ENCODE results near the gene XYLT1. TPM values are rescaled to one million over a fixed set of nuclear protein-coding genes. Genes with fewer than 3 reads are reported as not detected.

XYLT1 gene
- total RNA-seq, 1 experiment from 2014 or later: 1.7 TPM

DNA sequence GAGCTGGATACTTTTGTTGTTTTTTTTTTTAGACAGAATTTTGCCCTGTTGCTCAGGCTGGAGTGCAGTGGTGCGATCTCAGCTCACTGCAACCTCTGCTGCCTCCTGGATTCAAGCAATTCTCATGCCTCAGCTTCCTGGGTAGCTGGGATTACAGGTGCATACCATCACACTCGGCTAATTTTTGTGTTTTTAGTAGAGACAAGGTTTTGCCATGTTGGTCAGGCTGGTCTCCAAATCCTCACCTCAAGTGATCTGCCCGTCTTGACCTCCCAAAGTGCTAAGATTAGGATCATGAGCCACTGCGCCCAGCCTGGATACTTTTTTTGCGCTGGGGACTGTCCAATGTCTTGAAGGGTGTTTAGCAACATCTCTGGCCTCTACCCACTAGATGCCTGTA lies 32.6 kb upstream of the XYLT1 start:
- no peaks in the 10 kb centered on the region for H3K27me3 ChIP-seq (ENCODE audit: insufficient read depth, low read depth)
- H3F3A ChIP-seq (ENCODE audit: insufficient read depth, low read depth): no peaks in the 10 kb centered on the region
- no peaks in the 10 kb centered on the region for H3K9me2 ChIP-seq (ENCODE audit: insufficient read depth)
- intact Hi-C loops (cut with micrococcal nuclease; ENCODE audit: unreplicated experiment): no loop called here
- no peaks in the 10 kb centered on the region for H3K36me3 ChIP-seq (ENCODE audit: low read depth)
- H3K9me3 ChIP-seq (ENCODE audit: insufficient read depth, low read depth): no peaks in the 10 kb centered on the region
- H3K79me2 ChIP-seq (ENCODE audit: low read depth): no peaks in the 10 kb centered on the region
- no peaks in the 10 kb centered on the region for H4K20me1 ChIP-seq (ENCODE audit: insufficient read depth)
- ChIA-PET CTCF (no interaction called here), POLR2A (ENCODE audit: unreplicated experiment) (interaction anchor here (0.7 kb wide), 1 partner anchor 53 kb away, joined by 7 read pairs; no protein-coding TSS in a partner anchor)
- H2AFZ ChIP-seq: no peak overlapping the region
- no peaks in the 10 kb centered on the region for H3K4me1 ChIP-seq (replicated peaks; ENCODE audit: insufficient read depth)
- DNase-seq: no peak
- H3K27ac ChIP-seq: no peak overlapping the region
- TF ChIP-seq EZH2 (IDR thresholded peaks at IDR 0.05; ENCODE audit: low read depth): no peak
- no peak for TF ChIP-seq CTCF (conservative IDR thresholded peaks at IDR 0.05)
- H3K4me2 ChIP-seq: no peak overlapping the region
- BruUV-seq (replicated peaks): no TSS peak
- H3K4me3 ChIP-seq: no peak overlapping the region

DNA sequence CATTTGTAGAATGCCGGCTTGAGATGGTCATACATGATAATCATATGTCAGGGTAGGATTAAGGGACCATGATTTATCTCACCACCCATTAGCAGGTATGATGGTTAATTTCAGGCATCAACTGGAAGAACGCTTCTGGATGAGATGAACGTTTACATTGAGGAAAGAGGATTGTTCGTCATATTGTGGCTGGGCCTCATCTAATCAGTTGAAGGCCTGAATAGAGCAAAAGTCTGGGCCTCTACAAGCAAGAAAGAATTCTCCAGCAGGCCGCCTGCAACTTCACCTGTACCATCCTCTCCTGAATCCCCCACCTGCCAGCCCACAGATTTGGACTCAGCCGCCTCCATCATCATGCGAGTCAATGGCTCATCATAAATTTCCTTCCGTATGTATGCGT lies 30.6 kb upstream of the XYLT1 start:
- Histone ChIP-seq H3K4me3 (no peak overlapping the region), H2AFZ (no peak overlapping the region), H3K9me3 (ENCODE audit: insufficient read depth, low read depth) (no peaks in the 10 kb centered on the region), H3K27ac (no peak overlapping the region), H3K9me2 (ENCODE audit: insufficient read depth) (no peaks in the 10 kb centered on the region), H3K4me1 (replicated peaks; ENCODE audit: insufficient read depth) (no peaks in the 10 kb centered on the region), H4K20me1 (ENCODE audit: insufficient read depth) (no peaks in the 10 kb centered on the region), H3K36me3 (ENCODE audit: low read depth) (no peaks in the 10 kb centered on the region), H3K27me3 (ENCODE audit: insufficient read depth, low read depth) (no peaks in the 10 kb centered on the region), H3K79me2 (ENCODE audit: low read depth) (no peaks in the 10 kb centered on the region), H3F3A (ENCODE audit: insufficient read depth, low read depth) (no peaks in the 10 kb centered on the region), H3K4me2 (no peak overlapping the region)
- TF ChIP-seq EZH2 (IDR thresholded peaks at IDR 0.05; ENCODE audit: low read depth) (no peak), CTCF (conservative IDR thresholded peaks at IDR 0.05) (no peak)
- ChIA-PET POLR2A (ENCODE audit: unreplicated experiment) (no interaction called here), CTCF (no interaction called here)
- no TSS peak for BruUV-seq (replicated peaks)
- intact Hi-C loops (cut with micrococcal nuclease; ENCODE audit: unreplicated experiment): no loop called here
- no peak for DNase-seq

- POLR2A ChIA-PET (ENCODE audit: unreplicated experiment): no interaction called here
- no peak overlapping the region for H2AFZ ChIP-seq
Measured at GRCh38 chr16:17499223-17499902, 28.6 kb upstream of the XYLT1 start.

GRCh38 chr16:17497648-17498047 lies 26.9 kb upstream of the XYLT1 start:
- Histone ChIP-seq H3F3A (ENCODE audit: insufficient read depth, low read depth) (no peaks in the 10 kb centered on the region), H3K9me3 (ENCODE audit: insufficient read depth, low read depth) (no peaks in the 10 kb centered on the region), H3K4me2 (no peak overlapping the region), H3K27ac (no peak overlapping the region), H2AFZ (no peak overlapping the region), H3K9me2 (ENCODE audit: insufficient read depth) (no peaks in the 10 kb centered on the region), H3K4me3 (no peak overlapping the region), H3K27me3 (ENCODE audit: insufficient read depth, low read depth) (no peaks in the 10 kb centered on the region), H4K20me1 (ENCODE audit: insufficient read depth) (no peaks in the 10 kb centered on the region), H3K79me2 (ENCODE audit: low read depth) (no peaks in the 10 kb centered on the region), H3K36me3 (ENCODE audit: low read depth) (no peaks in the 10 kb centered on the region), H3K4me1 (replicated peaks; ENCODE audit: insufficient read depth) (no peaks in the 10 kb centered on the region)
- BruUV-seq (replicated peaks): no TSS peak
- intact Hi-C loops (cut with micrococcal nuclease; ENCODE audit: unreplicated experiment): no loop called here
- no peak for TF ChIP-seq EZH2 (IDR thresholded peaks at IDR 0.05; ENCODE audit: low read depth)
- no peak for TF ChIP-seq CTCF (conservative IDR thresholded peaks at IDR 0.05)
- POLR2A ChIA-PET (ENCODE audit: unreplicated experiment): no interaction called here
- no peak for DNase-seq
- CTCF ChIA-PET: no interaction called here

More at GRCh38 chr16:17499223-17499902, 28.6 kb upstream of the XYLT1 start:
- no peaks in the 10 kb centered on the region for H3K79me2 ChIP-seq (ENCODE audit: low read depth)
- no peak for TF ChIP-seq EZH2 (IDR thresholded peaks at IDR 0.05; ENCODE audit: low read depth)
- no peaks in the 10 kb centered on the region for H3K27me3 ChIP-seq (ENCODE audit: insufficient read depth, low read depth)
- no peaks in the 10 kb centered on the region for H3K36me3 ChIP-seq (ENCODE audit: low read depth)
- H3K9me2 ChIP-seq (ENCODE audit: insufficient read depth): no peaks in the 10 kb centered on the region
- no TSS peak for BruUV-seq (replicated peaks)
- no peaks in the 10 kb centered on the region for H3K4me1 ChIP-seq (replicated peaks; ENCODE audit: insufficient read depth)
- H3K9me3 ChIP-seq (ENCODE audit: insufficient read depth, low read depth): no peaks in the 10 kb centered on the region
- CTCF ChIA-PET: no interaction called here
- H3K4me2 ChIP-seq: no peak overlapping the region
- no peak overlapping the region for H3K27ac ChIP-seq
- H3F3A ChIP-seq (ENCODE audit: insufficient read depth, low read depth): no peaks in the 10 kb centered on the region
- DNase-seq: no peak
- H4K20me1 ChIP-seq (ENCODE audit: insufficient read depth): no peaks in the 10 kb centered on the region
- intact Hi-C loops (cut with micrococcal nuclease; ENCODE audit: unreplicated experiment): no loop called here
- no peak overlapping the region for H3K4me3 ChIP-seq

Measured in PC-9 (cell line).